GM18861 (cell line): ENCODE results near the gene LYG2.
"Not testable (repeated sequence)": the region's sequence is repeated elsewhere in the genome, so short reads cannot be mapped to it uniquely, and the experiment has no call there.

Source experiments
- ATAC-seq: cut with Tn5 transposase; IDR thresholded peaks from one replicate; pipeline ENCODE4 v1.9.1; 2021; ENCODE audit not compliant: unreplicated experiment

LYG2 gene

GRCh38 chr2:99255491-99256318, at the start of gene LYG2:
Gene LYG2, minus strand, starts transcription at chr2:99255666. Its CDS starts 1,406 bp downstream, at chr2:99254260.
- no peak for ATAC-seq

GRCh38 chr2:99301097-99301496, 45.6 kb upstream of the LYG2 start, which contains the start of gene LYG1:
Gene LYG1, minus strand, starts transcription at chr2:99301197. Its CDS starts 5,527 bp downstream, at chr2:99295670.
- ATAC-seq = not testable (repeated sequence)

- ATAC-seq = no peak
Observed at GRCh38 chr2:99299580-99299979, 44.1 kb upstream of the LYG2 start.

GRCh38 chr2:99297994-99298393, 42.5 kb upstream of the LYG2 start:
- no peak for ATAC-seq

- no peak for ATAC-seq
Observed at GRCh38 chr2:99285526-99285925, 30.1 kb upstream of the LYG2 start.

- ATAC-seq = no peak
Observed at GRCh38 chr2:99279969-99280695, 24.7 kb upstream of the LYG2 start.

GRCh38 chr2:99278793-99279291, 23.4 kb upstream of the LYG2 start:
- ATAC-seq = no peak

- not testable (repeated sequence) for ATAC-seq
Observed at GRCh38 chr2:99278195-99278765, 22.8 kb upstream of the LYG2 start.

GRCh38 chr2:99275882-99276281, 20.4 kb upstream of the LYG2 start:
- no peak for ATAC-seq

GRCh38 chr2:99261242-99261641, 5.8 kb upstream of the LYG2 start:
- ATAC-seq = no peak

GRCh38 chr2:99260184-99260583, 4.7 kb upstream of the LYG2 start:
- ATAC-seq = no peak

GRCh38 chr2:99259465-99259864, 4.0 kb upstream of the LYG2 start:
- ATAC-seq = no peak

- no peak for ATAC-seq
Observed at GRCh38 chr2:99256677-99257076, 1.2 kb upstream of the LYG2 start.

GRCh38 chr2:99249951-99250350, 5.5 kb downstream of the LYG2 start:
- ATAC-seq = no peak

- no peak for ATAC-seq
Observed at GRCh38 chr2:99242151-99242550, 13.3 kb downstream of the LYG2 start.

GRCh38 chr2:99240431-99240830, 15.0 kb downstream of the LYG2 start:
- no peak for ATAC-seq

- no peak for ATAC-seq
Observed at GRCh38 chr2:99238599-99238998, 16.9 kb downstream of the LYG2 start.

GRCh38 chr2:99233177-99233576, 22.3 kb downstream of the LYG2 start:
- ATAC-seq = not testable (repeated sequence)

- ATAC-seq = no peak
Observed at GRCh38 chr2:99217929-99218501, 37.5 kb downstream of the LYG2 start.

GRCh38 chr2:99216096-99216495, 39.4 kb downstream of the LYG2 start:
- ATAC-seq = no peak

GRCh38 chr2:99205491-99205890, 50.0 kb downstream of the LYG2 start:
- ATAC-seq = no peak
